Upper lobe of left lung (tissue), 4 donors: ENCODE measurements around the gene PHAF1.

Experiments
- CTCF ChIP-seq, 6 experiments: fragments of 450-650 bp in 4 of 6; fragments of 200-600 bp in 2 of 6; sonication (generic) in 2 of 6; IDR thresholded peaks; one replicate each; pipeline ENCODE4 v1.5.1; 2016 to 2019; ENCODE audit warnings: antibody characterized with exemption in 6 of 6
- EP300 ChIP-seq, 4 donors: sonication (generic); formaldehyde crosslinking; IDR thresholded peaks; one replicate each; pipeline ENCODE4 v1.5.1; 2017; ENCODE audit warnings: antibody characterized with exemption in 4 of 4, control low read depth in 2 of 4
- POLR2A ChIP-seq, 4 donors: fragments of 450-650 bp; IDR thresholded peaks; one replicate each; pipeline ENCODE4 v1.5.1; 2016 to 2017; ENCODE audit warnings: antibody characterized with exemption in 4 of 4, mild to moderate bottlenecking in 2 of 4
- POLR2AphosphoS5 ChIP-seq, 2 donors: sonication (generic); formaldehyde crosslinking; IDR thresholded peaks; one replicate each; pipeline ENCODE4 v1.5.1; 2017; ENCODE audit warnings: antibody characterized with exemption in 2 of 2

DNA sequence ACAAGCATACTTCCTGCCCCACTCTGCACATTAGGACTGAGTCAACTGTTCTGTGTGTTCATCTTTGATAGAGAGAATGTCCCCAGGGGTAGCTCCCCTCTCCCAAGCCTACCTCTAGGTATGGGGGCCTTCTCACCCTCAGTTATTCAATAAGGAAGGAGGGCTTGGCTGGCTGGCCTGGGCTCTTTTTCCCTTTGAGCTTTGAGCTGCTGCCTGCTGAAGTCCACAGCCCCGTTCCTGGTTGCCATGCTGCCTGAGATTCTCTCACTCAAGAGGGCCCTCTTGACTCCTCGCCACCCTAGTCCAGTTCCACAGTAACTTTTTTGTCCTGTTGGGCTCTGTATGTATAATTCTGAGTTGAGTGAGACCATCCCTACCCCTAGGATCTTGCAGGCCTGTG lies 36.0 kb downstream of the PHAF1 start:
- TF ChIP-seq CTCF (IDR thresholded peaks at IDR 0.05) (no peak), EP300 (IDR thresholded peaks at IDR 0.05) (no peak), POLR2AphosphoS5 (IDR thresholded peaks at IDR 0.05) (no peak), POLR2A (IDR thresholded peaks at IDR 0.05) (no peak)
